ENCODE results near the gene UTS2R. TPM values are rescaled to one million over a fixed set of nuclear protein-coding genes. Genes with fewer than 3 reads are reported as not detected.

Gene UTS2R
- total RNA-seq, 1 experiment from 2014 or later: not detected

DNA sequence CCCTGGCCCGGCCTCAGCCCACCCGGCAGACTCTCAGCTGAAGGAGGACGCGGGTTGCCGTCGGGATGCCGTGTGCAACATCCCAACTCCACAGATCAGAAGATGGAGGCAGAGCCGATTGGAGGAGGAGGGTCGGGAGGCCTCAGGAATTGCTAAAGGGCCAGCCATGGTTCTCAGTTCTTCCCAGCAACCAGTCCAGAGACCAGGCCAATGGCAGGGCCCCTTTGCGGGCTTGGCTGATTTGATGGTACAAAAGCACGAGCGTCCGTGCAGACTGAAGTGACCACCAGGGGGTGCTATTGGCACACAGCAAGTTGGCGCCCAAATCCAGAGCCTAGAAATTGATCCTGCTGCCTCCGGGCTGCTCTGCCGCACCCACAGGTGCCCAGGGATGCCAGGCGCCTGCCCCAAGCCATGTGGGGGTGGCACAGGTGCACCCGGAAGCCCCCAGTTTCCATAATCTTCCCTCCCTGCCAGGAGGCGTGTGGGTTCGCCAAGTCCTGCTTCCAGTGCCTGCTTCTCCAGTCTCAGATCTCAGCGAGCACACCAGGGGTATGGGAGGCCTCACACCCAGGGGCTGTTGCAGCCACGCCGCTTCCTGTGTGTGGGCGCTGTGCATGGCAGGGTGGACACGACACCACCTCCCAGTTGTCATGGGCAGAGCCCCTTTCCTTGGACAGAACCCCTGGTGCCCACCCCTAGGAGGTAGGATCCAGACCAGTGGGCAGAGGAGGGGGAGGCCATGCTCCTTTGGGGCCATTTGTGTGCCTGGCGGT lies 19.7 kb upstream of the UTS2R start:
- no TSS peak for BruUV-seq (replicated peaks)
- intact Hi-C loops (cut with micrococcal nuclease): loop anchor here (1.0 to 10.0 kb wide), 5 partner anchors 63 to 423 kb away; no protein-coding TSS in a partner anchor
- TF ChIP-seq, protein P1, sequence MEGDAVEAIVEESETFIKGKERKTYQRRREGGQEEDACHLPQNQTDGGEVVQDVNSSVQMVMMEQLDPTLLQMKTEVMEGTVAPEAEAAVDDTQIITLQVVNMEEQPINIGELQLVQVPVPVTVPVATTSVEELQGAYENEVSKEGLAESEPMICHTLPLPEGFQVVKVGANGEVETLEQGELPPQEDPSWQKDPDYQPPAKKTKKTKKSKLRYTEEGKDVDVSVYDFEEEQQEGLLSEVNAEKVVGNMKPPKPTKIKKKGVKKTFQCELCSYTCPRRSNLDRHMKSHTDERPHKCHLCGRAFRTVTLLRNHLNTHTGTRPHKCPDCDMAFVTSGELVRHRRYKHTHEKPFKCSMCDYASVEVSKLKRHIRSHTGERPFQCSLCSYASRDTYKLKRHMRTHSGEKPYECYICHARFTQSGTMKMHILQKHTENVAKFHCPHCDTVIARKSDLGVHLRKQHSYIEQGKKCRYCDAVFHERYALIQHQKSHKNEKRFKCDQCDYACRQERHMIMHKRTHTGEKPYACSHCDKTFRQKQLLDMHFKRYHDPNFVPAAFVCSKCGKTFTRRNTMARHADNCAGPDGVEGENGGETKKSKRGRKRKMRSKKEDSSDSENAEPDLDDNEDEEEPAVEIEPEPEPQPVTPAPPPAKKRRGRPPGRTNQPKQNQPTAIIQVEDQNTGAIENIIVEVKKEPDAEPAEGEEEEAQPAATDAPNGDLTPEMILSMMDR (IDR thresholded peaks at IDR 0.05; ENCODE audit: unreplicated experiment): peak; percentile 94
- Mint-ChIP-seq H3K4me1 (ENCODE audit: insufficient read depth, unreplicated experiment) (peaks cover 15% of the 10 kb centered on the region), H3K27me3 (ENCODE audit: insufficient read depth, unreplicated experiment) (peaks cover 11% of the 10 kb centered on the region), H3K36me3 (ENCODE audit: insufficient read depth, unreplicated experiment) (no peaks in the 10 kb centered on the region), H3K27ac (ENCODE audit: low read depth, unreplicated experiment) (no peak overlapping the region), H3K9me3 (ENCODE audit: unreplicated experiment) (no peaks in the 10 kb centered on the region), H3K4me3 (ENCODE audit: unreplicated experiment) (no peak overlapping the region)
- ChIA-PET CTCF (interaction anchor here (0.6 to 3.4 kb wide), 14 partner anchors 13 to 417 kb away, joined by 3 to 14 read pairs (median 3); no protein-coding TSS in a partner anchor), POLR2A (interaction anchor here (0.5 to 0.6 kb wide), 2 partner anchors 49 to 365 kb away, joined by 3 to 4 read pairs; no protein-coding TSS in a partner anchor)
- DNase-seq (ENCODE audit: unreplicated experiment): peak; percentile 86

DNA sequence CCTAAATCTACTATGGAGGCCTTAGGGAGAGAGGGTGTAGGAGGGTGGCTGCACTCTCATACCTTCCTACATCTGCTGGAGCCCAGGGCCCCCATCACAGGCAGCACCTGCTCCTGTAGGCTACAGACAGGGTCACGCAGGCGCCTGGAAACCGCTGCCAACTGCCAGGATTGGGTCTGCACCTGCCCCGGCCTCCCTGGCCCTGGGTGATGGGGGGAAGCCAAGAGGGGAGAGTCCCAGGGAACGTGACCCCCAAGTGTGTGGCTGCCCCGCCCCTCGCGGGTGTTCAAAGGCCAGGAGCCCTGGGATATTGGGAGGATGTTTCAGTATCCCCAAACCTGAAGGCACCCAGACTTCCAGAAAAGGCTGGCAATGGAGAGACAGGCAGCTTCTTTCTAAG lies 18.1 kb upstream of the UTS2R start:
- peaks cover 7% of the 10 kb centered on the region for H3K27me3 Mint-ChIP-seq (ENCODE audit: insufficient read depth, unreplicated experiment)
- no peak overlapping the region for H3K4me3 Mint-ChIP-seq (ENCODE audit: unreplicated experiment)
- DNase-seq (ENCODE audit: unreplicated experiment): no peak
- BruUV-seq (replicated peaks): no TSS peak
- ChIA-PET POLR2A (no interaction called here), CTCF (interaction anchor here (1.6 to 3.4 kb wide), 2 partner anchors 15 to 71 kb away, joined by 5 to 14 read pairs; no protein-coding TSS in a partner anchor)
- H3K9me3 Mint-ChIP-seq (ENCODE audit: unreplicated experiment): no peaks in the 10 kb centered on the region
- intact Hi-C loops (cut with micrococcal nuclease): loop anchor here (2.0 to 10.0 kb wide), 3 partner anchors 61 to 421 kb away; no protein-coding TSS in a partner anchor
- TF ChIP-seq, protein P1 (IDR thresholded peaks at IDR 0.05; ENCODE audit: unreplicated experiment): no peak
- H3K4me1 Mint-ChIP-seq (ENCODE audit: insufficient read depth, unreplicated experiment): peaks cover 13% of the 10 kb centered on the region
- no peaks in the 10 kb centered on the region for H3K36me3 Mint-ChIP-seq (ENCODE audit: insufficient read depth, unreplicated experiment)
- no peak overlapping the region for H3K27ac Mint-ChIP-seq (ENCODE audit: low read depth, unreplicated experiment)

DNA sequence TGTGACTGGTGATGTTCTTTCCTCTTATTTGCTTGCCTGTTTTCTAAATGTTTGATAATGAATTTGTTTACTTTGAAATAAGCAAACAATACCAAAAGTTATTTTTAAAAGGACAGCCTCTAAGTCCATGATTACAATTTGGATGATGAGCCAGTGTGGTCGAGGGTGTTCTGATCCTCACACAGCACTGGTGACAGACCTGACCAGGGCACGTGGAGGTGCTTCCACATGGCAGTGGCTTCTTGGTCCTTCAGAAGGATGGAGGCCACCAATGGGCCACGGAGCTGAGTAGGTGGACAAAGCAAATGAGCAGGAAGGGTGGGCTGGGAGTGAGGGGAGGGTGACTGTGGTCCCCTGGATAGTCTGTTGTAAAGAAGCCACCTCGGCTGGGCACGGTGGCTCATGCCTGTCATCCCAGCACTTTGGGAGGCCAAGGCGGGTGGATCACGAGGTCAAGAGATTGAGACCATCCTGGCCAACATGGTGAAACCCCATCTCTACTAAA lies 16.7 kb upstream of the UTS2R start:
- ChIA-PET POLR2A (interaction anchor here (1.9 kb wide), 1 partner anchor 173 kb away, joined by 6 read pairs; no protein-coding TSS in a partner anchor), CTCF (no interaction called here)
- no peak for DNase-seq (ENCODE audit: unreplicated experiment)
- Mint-ChIP-seq H3K4me3 (ENCODE audit: unreplicated experiment) (no peak overlapping the region), H3K27ac (ENCODE audit: low read depth, unreplicated experiment) (no peak overlapping the region), H3K36me3 (ENCODE audit: insufficient read depth, unreplicated experiment) (no peaks in the 10 kb centered on the region), H3K27me3 (ENCODE audit: insufficient read depth, unreplicated experiment) (no peaks in the 10 kb centered on the region), H3K4me1 (ENCODE audit: insufficient read depth, unreplicated experiment) (peaks cover 9% of the 10 kb centered on the region), H3K9me3 (ENCODE audit: unreplicated experiment) (no peaks in the 10 kb centered on the region)
- intact Hi-C loops (cut with micrococcal nuclease): loop anchor here (10.0 kb wide), 1 partner anchor 170 kb away; no protein-coding TSS in a partner anchor
- BruUV-seq (replicated peaks): no TSS peak
- TF ChIP-seq, protein P1 (IDR thresholded peaks at IDR 0.05; ENCODE audit: unreplicated experiment): no peak

DNA sequence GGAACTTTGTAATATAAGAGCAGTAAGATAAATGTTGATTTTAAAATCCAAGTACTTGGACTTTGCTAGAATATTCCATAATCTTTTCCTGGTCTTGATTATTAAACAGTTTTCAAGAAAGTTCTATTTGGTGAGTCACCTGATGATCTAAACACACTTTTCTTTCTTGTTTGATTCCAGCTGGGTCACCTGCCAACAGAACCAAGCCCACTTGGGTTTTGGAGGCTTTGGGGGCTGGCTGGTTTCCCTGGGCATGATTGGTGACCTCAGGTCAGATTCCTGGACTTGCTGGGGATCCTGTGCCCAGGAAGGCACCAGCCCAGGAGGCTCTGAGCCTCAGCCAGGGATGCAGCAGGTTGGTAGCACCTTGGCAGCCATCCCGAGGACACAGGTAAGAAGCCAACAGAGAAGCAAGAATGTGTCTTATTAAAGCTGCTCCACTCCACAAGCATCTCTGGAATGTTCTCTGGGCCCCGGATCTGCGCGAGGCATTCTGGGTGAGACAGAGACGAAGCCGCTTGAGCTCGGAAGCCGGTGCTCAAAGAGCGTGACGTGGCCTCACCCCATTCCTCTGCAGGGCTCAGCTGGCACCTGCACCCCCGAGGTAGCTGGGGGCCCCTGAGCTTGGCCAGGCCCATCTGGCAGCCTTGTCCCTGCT lies 15.7 kb upstream of the UTS2R start:
- intact Hi-C loops (cut with micrococcal nuclease): loop anchor here (10.0 kb wide), 1 partner anchor 169 kb away; no protein-coding TSS in a partner anchor
- Mint-ChIP-seq H3K9me3 (ENCODE audit: unreplicated experiment) (no peaks in the 10 kb centered on the region), H3K4me1 (ENCODE audit: insufficient read depth, unreplicated experiment) (peaks cover 9% of the 10 kb centered on the region), H3K36me3 (ENCODE audit: insufficient read depth, unreplicated experiment) (no peaks in the 10 kb centered on the region), H3K27ac (ENCODE audit: low read depth, unreplicated experiment) (peak overlapping the region; percentile 73), H3K27me3 (ENCODE audit: insufficient read depth, unreplicated experiment) (no peaks in the 10 kb centered on the region), H3K4me3 (ENCODE audit: unreplicated experiment) (no peak overlapping the region)
- TF ChIP-seq, protein P1 (IDR thresholded peaks at IDR 0.05; ENCODE audit: unreplicated experiment): no peak
- no TSS peak for BruUV-seq (replicated peaks)
- POLR2A ChIA-PET: interaction anchor here (0.9 to 1.9 kb wide), 8 partner anchors 11 to 360 kb away, joined by 3 to 11 read pairs (median 4); partner anchors contain the start of genes FN3KRP and HEXD
- peak; percentile 59 for DNase-seq (ENCODE audit: unreplicated experiment)
- CTCF ChIA-PET: interaction anchor here (0.7 to 1.4 kb wide), 2 partner anchors 15 to 62 kb away, joined by 3 read pairs; partner anchors contain the start of genes HEXD and OGFOD3
